SIG-M5 (cell line): ENCODE results near the gene LAMA3.

ENCODE experiments used
- DNase-seq: peaks from one replicate; lab custom pipeline; 2025; lab: John Stamatoyannopoulos, UW

LAMA3 gene

GRCh38 chr18:23824669-23825068, 135.4 kb downstream of the LAMA3 start:
- DNase-seq, result no peak

GRCh38 chr18:23825496-23825895, 136.2 kb downstream of the LAMA3 start:
- DNase-seq, result no peak

- no peak for DNase-seq
Measured at GRCh38 chr18:23825978-23826405, 136.7 kb downstream of the LAMA3 start.

GRCh38 chr18:23826850-23827620, 137.8 kb downstream of the LAMA3 start:
- DNase-seq, result no peak

GRCh38 chr18:23827681-23828080, 138.4 kb downstream of the LAMA3 start:
- no peak for DNase-seq

GRCh38 chr18:23828426-23828825, 139.2 kb downstream of the LAMA3 start:
- no peak for DNase-seq

- DNase-seq, result no peak
Measured at GRCh38 chr18:23832911-23833310, 143.7 kb downstream of the LAMA3 start.

- DNase-seq, result no peak
Measured at GRCh38 chr18:23833714-23834113, 144.5 kb downstream of the LAMA3 start.

GRCh38 chr18:23835091-23835490, 145.8 kb downstream of the LAMA3 start:
- DNase-seq, result no peak

- no peak for DNase-seq
Measured at GRCh38 chr18:23835506-23835905, 146.3 kb downstream of the LAMA3 start.

GRCh38 chr18:23837591-23837990, 148.3 kb downstream of the LAMA3 start:
- DNase-seq, result no peak

- no peak for DNase-seq
Measured at GRCh38 chr18:23838233-23838632, 149.0 kb downstream of the LAMA3 start.

GRCh38 chr18:23838801-23839366, 149.6 kb downstream of the LAMA3 start:
- no peak for DNase-seq

GRCh38 chr18:23842305-23842704, 153.1 kb downstream of the LAMA3 start:
- no peak for DNase-seq

GRCh38 chr18:23844991-23845680, 155.9 kb downstream of the LAMA3 start:
- no peak for DNase-seq

- no peak for DNase-seq
Measured at GRCh38 chr18:23845988-23846630, 156.9 kb downstream of the LAMA3 start.

- DNase-seq, result no peak
Measured at GRCh38 chr18:23847321-23847986, 158.2 kb downstream of the LAMA3 start.

GRCh38 chr18:23849141-23849540, 159.9 kb downstream of the LAMA3 start:
- DNase-seq, result no peak

- DNase-seq, result no peak
Measured at GRCh38 chr18:23850215-23850614, 161.0 kb downstream of the LAMA3 start.

GRCh38 chr18:23851470-23852002, 162.3 kb downstream of the LAMA3 start:
- no peak for DNase-seq

- no peak for DNase-seq
Measured at GRCh38 chr18:23852236-23853045, 163.2 kb downstream of the LAMA3 start.
